ENCODE data around the gene COL27A1.

The COL27A1 gene

GRCh38 chr9:114157516-114158176, 2.3 kb downstream of the COL27A1 start:
- Histone ChIP-seq H3K27ac (no peak overlapping the region), H3K4me1 (ENCODE audit: control insufficient read depth in 1 of 2, insufficient read depth in 1 of 2, low read depth in 1 of 2, low read length in 1 of 2) (peaks cover 0 to 5% of the 10 kb centered on the region in 2 experiments), H3K27me3 (peaks cover 98% of the 10 kb centered on the region), H3K9me3 (no peaks in the 10 kb centered on the region), H3K4me3 (ENCODE audit: low read depth in 1 of 2, low read length in 1 of 2) (no peak overlapping the region), H3K36me3 (no peaks in the 10 kb centered on the region)
- TF ChIP-seq, protein P1, sequence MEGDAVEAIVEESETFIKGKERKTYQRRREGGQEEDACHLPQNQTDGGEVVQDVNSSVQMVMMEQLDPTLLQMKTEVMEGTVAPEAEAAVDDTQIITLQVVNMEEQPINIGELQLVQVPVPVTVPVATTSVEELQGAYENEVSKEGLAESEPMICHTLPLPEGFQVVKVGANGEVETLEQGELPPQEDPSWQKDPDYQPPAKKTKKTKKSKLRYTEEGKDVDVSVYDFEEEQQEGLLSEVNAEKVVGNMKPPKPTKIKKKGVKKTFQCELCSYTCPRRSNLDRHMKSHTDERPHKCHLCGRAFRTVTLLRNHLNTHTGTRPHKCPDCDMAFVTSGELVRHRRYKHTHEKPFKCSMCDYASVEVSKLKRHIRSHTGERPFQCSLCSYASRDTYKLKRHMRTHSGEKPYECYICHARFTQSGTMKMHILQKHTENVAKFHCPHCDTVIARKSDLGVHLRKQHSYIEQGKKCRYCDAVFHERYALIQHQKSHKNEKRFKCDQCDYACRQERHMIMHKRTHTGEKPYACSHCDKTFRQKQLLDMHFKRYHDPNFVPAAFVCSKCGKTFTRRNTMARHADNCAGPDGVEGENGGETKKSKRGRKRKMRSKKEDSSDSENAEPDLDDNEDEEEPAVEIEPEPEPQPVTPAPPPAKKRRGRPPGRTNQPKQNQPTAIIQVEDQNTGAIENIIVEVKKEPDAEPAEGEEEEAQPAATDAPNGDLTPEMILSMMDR (IDR thresholded peaks at IDR 0.05) = no peak

- no peak overlapping the region for H3K4me3 ChIP-seq (ENCODE audit: low read depth in 1 of 2, low read length in 1 of 2)
- TF ChIP-seq, protein P1 (IDR thresholded peaks at IDR 0.05) = no peak
- H3K27ac ChIP-seq = no peak overlapping the region
- H3K36me3 ChIP-seq = no peaks in the 10 kb centered on the region
- peaks cover 0 to 5% of the 10 kb centered on the region in 2 experiments for H3K4me1 ChIP-seq (ENCODE audit: control insufficient read depth in 1 of 2, insufficient read depth in 1 of 2, low read depth in 1 of 2, low read length in 1 of 2)
- no peaks in the 10 kb centered on the region for H3K9me3 ChIP-seq
- peaks cover 98% of the 10 kb centered on the region for H3K27me3 ChIP-seq
Observed at GRCh38 chr9:114158482-114159130, 3.3 kb downstream of the COL27A1 start.

GRCh38 chr9:114159691-114160090, 4.4 kb downstream of the COL27A1 start:
- no peaks in the 10 kb centered on the region for H3K9me3 ChIP-seq
- H3K4me1 ChIP-seq (ENCODE audit: control insufficient read depth in 1 of 2, insufficient read depth in 1 of 2, low read depth in 1 of 2, low read length in 1 of 2) = peaks cover 0 to 5% of the 10 kb centered on the region in 2 experiments

DNA sequence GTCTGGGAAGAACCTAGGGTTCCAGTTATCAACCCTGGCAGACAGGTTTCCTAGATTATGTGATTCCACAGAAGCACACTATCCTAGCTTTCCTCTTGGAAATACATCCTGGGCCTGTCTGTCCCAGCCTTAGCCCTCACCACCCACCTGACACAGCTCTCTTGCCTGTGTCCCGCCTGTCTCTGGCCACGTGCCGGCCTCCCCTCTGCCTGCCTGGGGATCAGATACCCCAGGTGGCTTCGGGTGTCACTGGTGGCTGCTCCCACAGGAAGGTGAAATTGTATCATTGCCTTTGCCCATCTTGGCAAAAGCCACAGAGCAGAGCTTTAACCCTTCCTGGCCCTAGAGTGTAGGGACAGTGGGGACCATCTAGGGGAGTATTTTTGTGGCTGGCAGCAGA, 6.2 kb downstream of the COL27A1 start:
- no peaks in the 10 kb centered on the region for H3K9me3 ChIP-seq
- TF ChIP-seq, protein P1 (IDR thresholded peaks at IDR 0.05) = no peak
- no peak overlapping the region for H3K27ac ChIP-seq
- no peak overlapping the region for H3K4me3 ChIP-seq (ENCODE audit: low read depth in 1 of 2, low read length in 1 of 2)
- H3K4me1 ChIP-seq (ENCODE audit: control insufficient read depth in 1 of 2, insufficient read depth in 1 of 2, low read depth in 1 of 2, low read length in 1 of 2) = no peaks in the 10 kb centered on the region
- peaks cover 84% of the 10 kb centered on the region for H3K27me3 ChIP-seq
- no peaks in the 10 kb centered on the region for H3K36me3 ChIP-seq

More at GRCh38 chr9:114159691-114160090, 4.4 kb downstream of the COL27A1 start:
- no peak overlapping the region for H3K4me3 ChIP-seq (ENCODE audit: low read depth in 1 of 2, low read length in 1 of 2)
- H3K36me3 ChIP-seq = no peaks in the 10 kb centered on the region
- peaks cover 98% of the 10 kb centered on the region for H3K27me3 ChIP-seq
- no peak overlapping the region for H3K27ac ChIP-seq
- TF ChIP-seq, protein P1 (IDR thresholded peaks at IDR 0.05) = no peak

DNA sequence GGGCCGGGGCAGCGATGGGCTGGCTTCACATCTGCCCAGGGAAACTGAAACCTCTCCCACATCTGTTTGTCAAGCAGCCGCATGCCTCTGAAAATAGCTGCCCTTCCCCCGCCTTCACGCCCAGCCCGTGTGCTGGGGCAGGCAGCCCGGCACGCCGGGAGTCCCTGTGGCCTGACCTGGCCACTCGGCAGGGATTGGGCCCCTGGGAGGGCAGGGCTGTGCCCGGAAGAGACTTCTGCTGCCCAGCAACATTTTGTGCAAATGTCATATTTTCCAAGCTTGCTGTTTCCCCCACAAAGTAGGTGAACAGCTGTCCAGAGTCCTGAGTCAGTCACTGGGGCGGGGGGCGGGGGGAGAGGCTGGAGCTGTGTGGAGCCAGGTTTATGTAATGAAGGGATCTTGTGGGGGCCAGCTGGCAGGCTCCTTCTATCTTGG, 8.2 kb downstream of the COL27A1 start:
- H3K27ac ChIP-seq = no peak overlapping the region
- peaks cover 63% of the 10 kb centered on the region for H3K27me3 ChIP-seq
- TF ChIP-seq, protein P1 (IDR thresholded peaks at IDR 0.05) = no peak
- H3K4me3 ChIP-seq (ENCODE audit: low read depth in 1 of 2, low read length in 1 of 2) = no peak overlapping the region
- no peaks in the 10 kb centered on the region for H3K36me3 ChIP-seq
- H3K4me1 ChIP-seq (ENCODE audit: control insufficient read depth in 1 of 2, insufficient read depth in 1 of 2, low read depth in 1 of 2, low read length in 1 of 2) = no peaks in the 10 kb centered on the region
- H3K9me3 ChIP-seq = no peaks in the 10 kb centered on the region

All from neutrophil (primary cell).